Nephron (organoid): Measurements from ENCODE around the gene ADARB2.

Experiments
- H3K27ac Mint-ChIP-seq, 3 experiments: 2 replicates each; pipeline ENCODE4 v1.8.0; 2020; ENCODE audit warnings: mixed read lengths in 3 of 3, mild to moderate bottlenecking in 2 of 3, moderate library complexity in 1 of 3
- H3K27me3 Mint-ChIP-seq: 2 replicates; pipeline ENCODE4 v1.8.0; 2021; ENCODE audit warnings: low read depth, mild to moderate bottlenecking, moderate library complexity, mixed read lengths
- H3K36me3 Mint-ChIP-seq: 2 replicates; pipeline ENCODE4 v1.8.0; 2020; ENCODE audit warnings: low read depth, mixed read lengths
- H3K4me1 Mint-ChIP-seq: 2 replicates; pipeline ENCODE4 v1.8.0; 2020; ENCODE audit warnings: mixed read lengths
- H3K4me3 Mint-ChIP-seq, 3 experiments: 2 replicates each; pipeline ENCODE4 v1.8.0; 2020; ENCODE audit warnings: mild to moderate bottlenecking in 3 of 3, mixed read lengths in 3 of 3, moderate library complexity in 2 of 3
- H3K9me3 Mint-ChIP-seq: 2 replicates; pipeline ENCODE4 v1.8.0; 2020; ENCODE audit warnings: mixed read lengths
- CTCF ChIP-seq, 3 experiments: fragments of 200-600 bp; sonication (generic); IDR thresholded peaks; one replicate each; pipeline ENCODE4 v1.5.0; 2021; ENCODE audit warnings: antibody characterized with exemption in 3 of 3; ENCODE audit not compliant: unreplicated experiment in 3 of 3

Gene ADARB2

GRCh38 chr10:1280466-1281404 is 456.6 kb downstream of the ADARB2 start:
- no peak for TF ChIP-seq CTCF (IDR thresholded peaks at IDR 0.05; ENCODE audit: unreplicated experiment in 3 of 3)
- no peaks in the 10 kb centered on the region for H3K4me1 Mint-ChIP-seq
- no peaks in the 10 kb centered on the region for H3K36me3 Mint-ChIP-seq
- H3K27me3 Mint-ChIP-seq, result peaks cover 12% of the 10 kb centered on the region
- peaks cover 7% of the 10 kb centered on the region for H3K9me3 Mint-ChIP-seq
- H3K27ac Mint-ChIP-seq, result no peak overlapping the region
- H3K4me3 Mint-ChIP-seq, result no peak overlapping the region

- peaks cover 6% of the 10 kb centered on the region for H3K4me1 Mint-ChIP-seq
These were observed 459.0 kb downstream of the ADARB2 start for GRCh38 chr10:1278306-1278705.

GRCh38 chr10:1274701-1275544 is 462.4 kb downstream of the ADARB2 start:
- H3K4me3 Mint-ChIP-seq, result no peak overlapping the region
- no peaks in the 10 kb centered on the region for H3K36me3 Mint-ChIP-seq
- H3K27ac Mint-ChIP-seq, result no peak overlapping the region
- TF ChIP-seq CTCF (IDR thresholded peaks at IDR 0.05; ENCODE audit: unreplicated experiment in 3 of 3), result no peak
- peaks cover 12% of the 10 kb centered on the region for H3K4me1 Mint-ChIP-seq
- peaks cover 5% of the 10 kb centered on the region for H3K27me3 Mint-ChIP-seq
- H3K9me3 Mint-ChIP-seq, result peaks cover 7% of the 10 kb centered on the region

More at GRCh38 chr10:1278306-1278705, 459.0 kb downstream of the ADARB2 start:
- TF ChIP-seq CTCF (IDR thresholded peaks at IDR 0.05; ENCODE audit: unreplicated experiment in 3 of 3), result no peak
- H3K27me3 Mint-ChIP-seq, result peaks cover 12% of the 10 kb centered on the region
- H3K36me3 Mint-ChIP-seq, result no peaks in the 10 kb centered on the region
- no peak overlapping the region for H3K27ac Mint-ChIP-seq
- no peak overlapping the region for H3K4me3 Mint-ChIP-seq
- peaks cover 7% of the 10 kb centered on the region for H3K9me3 Mint-ChIP-seq

GRCh38 chr10:1274111-1274661 is 463.1 kb downstream of the ADARB2 start:
- no peak for TF ChIP-seq CTCF (IDR thresholded peaks at IDR 0.05; ENCODE audit: unreplicated experiment in 3 of 3)
- Mint-ChIP-seq H3K9me3 (peaks cover 7% of the 10 kb centered on the region), H3K36me3 (no peaks in the 10 kb centered on the region), H3K27me3 (peaks cover 5% of the 10 kb centered on the region), H3K4me1 (peaks cover 16% of the 10 kb centered on the region), H3K4me3 (no peak overlapping the region), H3K27ac (peak overlapping the region in 1 of 3 experiments; percentile 45)

GRCh38 chr10:1273372-1274105 is 463.8 kb downstream of the ADARB2 start:
- peaks cover 5% of the 10 kb centered on the region for H3K27me3 Mint-ChIP-seq
- no peak for TF ChIP-seq CTCF (IDR thresholded peaks at IDR 0.05; ENCODE audit: unreplicated experiment in 3 of 3)
- H3K4me3 Mint-ChIP-seq, result no peak overlapping the region

More at GRCh38 chr10:1273372-1274105, 463.8 kb downstream of the ADARB2 start:
- Mint-ChIP-seq H3K4me1 (peaks cover 16% of the 10 kb centered on the region), H3K36me3 (no peaks in the 10 kb centered on the region), H3K27ac (no peak overlapping the region), H3K9me3 (peaks cover 7% of the 10 kb centered on the region)
